Fibroblast of mammary gland (primary cell): ENCODE measurements around the gene SLC35G3.
"Not testable (repeated sequence)": the region's sequence is repeated elsewhere in the genome, so short reads cannot be mapped to it uniquely, and the experiment has no call there.

Experiments
- DNase-seq: peaks from one replicate; pipeline ENCODE4 v3.0.0-alpha.2; 2010; ENCODE audit warnings: low read depth
- H3K4me3 ChIP-seq: 2 replicates; pipeline ENCODE4 v1.5.1; 2011; ENCODE audit warnings: low read depth, mild to moderate bottlenecking, low read length, moderate library complexity; ENCODE audit not compliant: control insufficient read depth
- TF ChIP-seq, protein P1 (sequence below): conservative IDR thresholded peaks from 2 replicates; pipeline ENCODE4 v1.5.1; 2011; ENCODE audit warnings: low read depth, low read length, inconsistent platforms; ENCODE audit not compliant: control insufficient read depth, insufficient read depth

Gene SLC35G3

DNA sequence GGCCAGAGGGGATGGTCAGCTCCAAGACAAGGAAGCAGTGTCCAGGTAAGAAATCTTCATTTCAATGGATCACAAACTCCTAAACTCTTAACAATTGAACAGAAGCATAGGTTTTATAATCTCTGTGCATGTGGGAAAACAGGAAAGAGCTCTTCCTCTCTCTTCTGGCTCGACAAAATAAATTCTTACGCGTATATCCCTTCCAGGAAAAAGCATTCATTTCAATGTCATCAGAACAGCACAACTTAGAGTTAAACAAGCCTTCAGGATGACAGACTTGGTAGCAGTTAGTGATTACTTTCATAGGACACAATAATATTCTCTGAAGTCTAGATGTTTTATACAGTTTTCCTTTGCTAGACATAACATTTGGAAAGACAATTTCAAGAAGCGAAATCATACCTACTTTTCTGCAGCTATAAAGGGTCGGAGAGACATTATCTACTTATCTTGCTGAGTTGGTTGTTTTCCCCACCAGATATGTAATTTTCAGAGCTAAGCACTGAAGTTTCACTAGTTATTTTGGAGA is 19.3 kb upstream of the SLC35G3 start:
- no peak overlapping the region for H3K4me3 ChIP-seq
- DNase-seq: no peak
- TF ChIP-seq, protein P1, sequence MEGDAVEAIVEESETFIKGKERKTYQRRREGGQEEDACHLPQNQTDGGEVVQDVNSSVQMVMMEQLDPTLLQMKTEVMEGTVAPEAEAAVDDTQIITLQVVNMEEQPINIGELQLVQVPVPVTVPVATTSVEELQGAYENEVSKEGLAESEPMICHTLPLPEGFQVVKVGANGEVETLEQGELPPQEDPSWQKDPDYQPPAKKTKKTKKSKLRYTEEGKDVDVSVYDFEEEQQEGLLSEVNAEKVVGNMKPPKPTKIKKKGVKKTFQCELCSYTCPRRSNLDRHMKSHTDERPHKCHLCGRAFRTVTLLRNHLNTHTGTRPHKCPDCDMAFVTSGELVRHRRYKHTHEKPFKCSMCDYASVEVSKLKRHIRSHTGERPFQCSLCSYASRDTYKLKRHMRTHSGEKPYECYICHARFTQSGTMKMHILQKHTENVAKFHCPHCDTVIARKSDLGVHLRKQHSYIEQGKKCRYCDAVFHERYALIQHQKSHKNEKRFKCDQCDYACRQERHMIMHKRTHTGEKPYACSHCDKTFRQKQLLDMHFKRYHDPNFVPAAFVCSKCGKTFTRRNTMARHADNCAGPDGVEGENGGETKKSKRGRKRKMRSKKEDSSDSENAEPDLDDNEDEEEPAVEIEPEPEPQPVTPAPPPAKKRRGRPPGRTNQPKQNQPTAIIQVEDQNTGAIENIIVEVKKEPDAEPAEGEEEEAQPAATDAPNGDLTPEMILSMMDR: no peak

DNA sequence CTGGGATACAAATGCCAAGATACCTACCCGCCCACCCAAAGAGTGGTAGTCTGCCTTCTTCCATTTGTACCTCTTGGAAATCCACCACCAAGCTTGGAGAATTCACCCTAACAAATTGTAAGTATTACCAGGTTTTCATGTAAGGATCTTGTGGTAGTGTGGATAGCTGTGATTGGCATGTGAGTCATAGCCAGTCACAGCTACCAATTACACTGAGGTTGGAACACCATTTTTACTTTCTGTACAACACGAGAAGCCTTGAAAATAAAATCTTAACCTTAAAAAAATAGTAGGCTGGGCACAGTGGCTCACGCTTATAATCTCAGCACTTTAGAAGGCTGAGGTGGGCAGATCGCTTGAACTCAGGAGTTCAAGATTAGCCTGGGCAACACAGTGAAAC is 18.5 kb upstream of the SLC35G3 start:
- TF ChIP-seq, protein P1: no peak
- DNase-seq: no peak
- no peak overlapping the region for H3K4me3 ChIP-seq

DNA sequence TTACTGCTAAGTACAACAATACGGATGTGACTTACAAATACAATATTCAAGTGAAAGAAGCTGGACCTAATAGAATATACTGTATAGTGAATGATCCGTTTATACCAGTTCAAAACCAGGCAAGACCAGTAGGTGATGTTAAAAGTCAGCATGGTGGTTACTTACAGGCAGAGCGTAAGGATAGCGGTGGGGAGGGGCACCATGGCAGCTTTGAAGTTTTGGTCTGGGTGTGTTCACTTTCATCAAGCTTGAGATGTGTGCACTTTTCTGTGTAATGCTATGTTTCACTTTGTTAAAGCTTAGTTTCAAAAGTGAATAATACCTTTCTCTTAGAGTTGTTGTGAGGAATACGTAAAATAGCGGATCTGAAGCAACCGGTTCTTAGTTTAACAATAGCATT is 16.5 kb upstream of the SLC35G3 start:
- TF ChIP-seq, protein P1: no peak
- no peak overlapping the region for H3K4me3 ChIP-seq
- DNase-seq: no peak

DNA sequence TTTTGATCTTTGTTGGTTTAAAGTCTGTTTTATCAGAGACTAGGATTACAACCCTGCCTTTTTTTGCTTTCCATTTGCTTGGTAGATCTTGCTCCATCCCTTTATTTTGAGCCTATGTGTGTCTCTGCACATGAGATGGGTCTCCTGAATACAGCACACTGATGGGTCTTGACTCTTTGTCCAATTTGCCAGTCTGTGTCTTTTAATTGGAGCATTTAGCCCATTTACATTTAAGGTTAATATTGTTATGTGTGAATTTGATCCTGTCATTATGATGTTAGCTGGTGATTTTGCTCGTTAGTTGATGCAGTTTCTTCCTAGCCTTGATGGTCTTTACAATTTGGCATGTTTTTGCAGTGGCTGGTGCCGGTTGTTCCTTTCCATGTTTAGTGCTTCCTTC is 8.4 kb upstream of the SLC35G3 start:
- not testable (repeated sequence) for H3K4me3 ChIP-seq, DNase-seq

DNA sequence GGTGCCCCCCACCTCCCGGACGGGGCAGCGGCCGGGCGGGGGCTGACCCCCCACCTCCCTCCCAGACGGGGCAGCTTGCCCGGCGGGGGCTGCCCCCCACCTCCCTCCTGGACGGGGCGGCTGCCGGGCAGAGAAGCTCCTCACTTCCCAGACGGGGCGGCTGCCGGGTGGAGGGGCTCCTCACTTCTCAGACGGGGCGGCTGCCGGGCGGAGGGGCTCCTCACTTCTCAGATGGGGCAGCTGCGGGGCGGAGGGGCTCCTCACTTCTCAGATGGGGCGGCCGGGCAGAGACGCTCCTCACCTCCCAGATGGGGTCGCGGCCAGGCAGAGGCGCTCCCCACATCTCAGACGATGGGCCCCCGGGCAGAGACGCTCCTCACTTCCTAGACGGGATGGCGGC is 869 bp upstream of the SLC35G3 start:
- H3K4me3 ChIP-seq, DNase-seq: not testable (repeated sequence)

DNA sequence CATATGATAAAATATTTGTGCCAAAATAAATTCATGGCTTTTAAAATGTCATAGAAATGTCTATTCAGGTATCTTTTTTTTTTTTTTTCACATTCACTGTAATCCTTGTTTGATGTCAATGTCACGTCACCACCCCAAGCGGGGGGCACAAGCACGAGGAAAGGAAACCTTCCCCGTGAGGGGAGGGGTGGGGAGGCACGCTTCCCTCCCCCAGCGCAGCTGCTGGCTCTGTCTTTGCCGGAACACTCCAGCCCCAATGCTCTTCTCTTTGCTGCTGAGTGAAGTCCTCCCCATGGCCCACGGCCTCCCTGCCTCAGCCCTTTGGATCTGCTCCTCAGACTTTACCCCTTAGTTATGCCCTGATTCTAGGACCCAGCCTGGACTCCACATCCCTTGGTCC is 1.5 kb downstream of the SLC35G3 start:
- TF ChIP-seq, protein P1: no peak
- H3K4me3 ChIP-seq: no peak overlapping the region
- DNase-seq: no peak

DNA sequence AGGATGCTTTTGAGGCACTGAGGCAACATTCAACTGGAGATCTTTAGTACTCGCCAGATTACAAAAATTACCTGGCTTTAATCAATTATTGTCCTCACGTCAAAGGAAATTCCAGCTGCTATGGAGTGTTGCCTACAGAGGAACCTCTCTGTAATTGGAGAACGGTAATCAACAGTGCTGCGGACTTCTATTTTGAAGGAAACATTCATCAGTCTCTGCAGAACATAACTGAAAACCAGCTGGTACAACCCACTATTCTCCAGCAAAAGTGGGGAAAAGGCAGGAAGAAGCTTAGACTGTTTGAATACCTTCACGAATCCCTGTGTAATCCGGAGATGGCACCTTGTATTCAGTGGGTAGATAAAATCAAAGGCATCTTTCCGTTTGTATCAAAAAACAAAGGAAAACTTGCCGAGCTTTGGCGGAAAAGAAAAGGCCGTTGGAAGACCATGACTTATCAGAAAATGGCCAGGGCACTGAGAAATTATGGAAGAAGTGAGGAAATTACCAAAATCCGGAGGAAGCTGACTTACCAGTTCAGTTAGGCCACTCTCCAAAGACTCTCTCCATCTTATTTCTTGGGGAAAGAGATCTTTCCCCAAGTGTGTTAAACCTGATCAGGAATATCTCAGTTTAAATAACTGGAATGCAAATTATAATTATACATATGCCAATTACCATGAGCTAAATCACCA is 3.0 kb downstream of the SLC35G3 start:
- no peak for DNase-seq
- H3K4me3 ChIP-seq: no peak overlapping the region
- TF ChIP-seq, protein P1: no peak

DNA sequence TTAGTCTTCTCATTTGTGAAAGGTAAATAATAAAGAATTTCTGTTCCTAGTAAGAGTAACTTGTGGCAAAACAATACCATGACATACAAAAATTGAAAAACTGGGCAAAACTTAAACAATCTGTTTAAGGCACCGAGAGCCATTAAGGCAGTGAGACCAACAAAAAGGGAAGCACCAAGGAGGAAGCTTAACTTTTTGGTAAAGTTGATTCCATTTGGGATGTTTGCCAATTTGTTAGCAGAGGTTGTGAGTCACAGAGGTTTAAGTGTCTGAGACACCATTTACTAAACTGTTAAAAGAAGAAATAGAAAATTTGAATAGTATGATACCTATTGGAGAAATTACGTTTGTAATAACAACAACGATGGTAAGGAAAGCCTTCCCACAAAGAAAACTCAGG is 4.9 kb downstream of the SLC35G3 start:
- DNase-seq: peak; percentile 45
- TF ChIP-seq, protein P1: no peak
- H3K4me3 ChIP-seq: no peak overlapping the region
